Measurements from ENCODE around the gene CDC14C.
"Not testable (repeated sequence)": the region's sequence is repeated elsewhere in the genome, so short reads cannot be mapped to it uniquely, and the experiment has no call there.

CDC14C gene

DNA sequence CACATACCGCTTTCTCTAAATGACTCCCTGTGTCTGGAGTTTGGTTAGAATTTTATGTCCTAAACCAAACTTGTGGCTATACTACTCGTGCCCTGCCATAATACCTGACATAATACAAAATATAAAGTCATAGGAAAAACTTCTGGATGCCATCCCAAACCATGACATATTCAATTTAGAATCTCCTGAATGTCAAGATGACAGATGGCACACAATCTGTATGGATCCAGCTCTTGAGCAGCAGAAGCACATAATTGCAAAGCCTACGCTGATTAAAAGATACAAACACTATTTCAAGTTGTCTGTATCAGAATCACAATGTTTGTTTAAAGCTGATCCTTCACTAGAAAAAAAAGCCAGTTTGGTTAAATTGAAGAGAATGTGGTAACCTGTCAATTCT, 22.4 kb upstream of the CDC14C start:
- no peak for DNase-seq (ENCODE audit: insufficient read length, low spot score)
- no peak for FAIRE-seq

DNA sequence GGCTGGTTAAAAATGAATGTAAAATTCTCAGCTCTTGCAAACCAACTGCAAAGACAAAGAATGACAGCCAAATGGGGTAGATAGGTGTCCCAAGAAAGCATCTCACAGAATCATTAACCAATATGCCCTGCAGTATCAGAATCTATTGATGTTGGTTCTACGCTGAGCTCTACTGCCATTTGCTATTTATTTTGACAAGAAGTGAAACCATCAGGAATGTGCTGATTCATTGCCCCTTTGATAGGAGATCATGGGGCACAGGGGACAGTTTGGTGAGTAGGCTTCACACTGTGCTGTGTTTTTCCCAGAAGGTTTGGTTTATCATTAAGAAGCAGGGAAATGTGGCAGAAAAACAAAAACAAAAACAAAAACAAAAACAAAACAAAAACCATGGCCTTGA, 19.4 kb upstream of the CDC14C start:
- TF ChIP-seq, protein P1, sequence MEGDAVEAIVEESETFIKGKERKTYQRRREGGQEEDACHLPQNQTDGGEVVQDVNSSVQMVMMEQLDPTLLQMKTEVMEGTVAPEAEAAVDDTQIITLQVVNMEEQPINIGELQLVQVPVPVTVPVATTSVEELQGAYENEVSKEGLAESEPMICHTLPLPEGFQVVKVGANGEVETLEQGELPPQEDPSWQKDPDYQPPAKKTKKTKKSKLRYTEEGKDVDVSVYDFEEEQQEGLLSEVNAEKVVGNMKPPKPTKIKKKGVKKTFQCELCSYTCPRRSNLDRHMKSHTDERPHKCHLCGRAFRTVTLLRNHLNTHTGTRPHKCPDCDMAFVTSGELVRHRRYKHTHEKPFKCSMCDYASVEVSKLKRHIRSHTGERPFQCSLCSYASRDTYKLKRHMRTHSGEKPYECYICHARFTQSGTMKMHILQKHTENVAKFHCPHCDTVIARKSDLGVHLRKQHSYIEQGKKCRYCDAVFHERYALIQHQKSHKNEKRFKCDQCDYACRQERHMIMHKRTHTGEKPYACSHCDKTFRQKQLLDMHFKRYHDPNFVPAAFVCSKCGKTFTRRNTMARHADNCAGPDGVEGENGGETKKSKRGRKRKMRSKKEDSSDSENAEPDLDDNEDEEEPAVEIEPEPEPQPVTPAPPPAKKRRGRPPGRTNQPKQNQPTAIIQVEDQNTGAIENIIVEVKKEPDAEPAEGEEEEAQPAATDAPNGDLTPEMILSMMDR (IDR thresholded peaks at IDR 0.05; ENCODE audit: insufficient read depth, missing control alignments), result no peak
- DNase-seq (ENCODE audit: insufficient read length, low spot score) (no peak), FAIRE-seq (no peak)

More for the DNA sequence above, 22.4 kb upstream of the CDC14C start:
- TF ChIP-seq, protein P1 (IDR thresholded peaks at IDR 0.05; ENCODE audit: insufficient read depth, missing control alignments), result no peak

DNA sequence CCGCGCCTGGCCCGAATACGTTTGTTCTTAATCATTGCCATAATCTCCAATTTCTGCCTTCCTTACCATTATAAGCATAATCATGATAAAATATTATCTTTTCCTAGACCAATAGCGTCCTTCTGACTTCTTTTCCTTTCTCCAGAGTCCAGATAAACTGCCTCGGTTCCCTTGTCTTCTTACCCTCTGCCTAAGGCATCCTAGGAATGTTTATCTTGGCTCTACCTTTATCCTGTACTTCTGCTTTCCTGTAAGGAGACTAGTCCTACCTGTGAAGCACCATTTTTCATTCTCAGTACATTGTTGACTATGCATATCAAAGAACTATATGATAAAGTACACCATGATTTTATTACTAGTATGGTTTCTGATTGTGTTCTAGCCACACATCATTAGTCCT, 18.7 kb upstream of the CDC14C start:
- DNase-seq (ENCODE audit: insufficient read length, low spot score), result not testable (repeated sequence)
- FAIRE-seq, result peak; percentile 58

DNA sequence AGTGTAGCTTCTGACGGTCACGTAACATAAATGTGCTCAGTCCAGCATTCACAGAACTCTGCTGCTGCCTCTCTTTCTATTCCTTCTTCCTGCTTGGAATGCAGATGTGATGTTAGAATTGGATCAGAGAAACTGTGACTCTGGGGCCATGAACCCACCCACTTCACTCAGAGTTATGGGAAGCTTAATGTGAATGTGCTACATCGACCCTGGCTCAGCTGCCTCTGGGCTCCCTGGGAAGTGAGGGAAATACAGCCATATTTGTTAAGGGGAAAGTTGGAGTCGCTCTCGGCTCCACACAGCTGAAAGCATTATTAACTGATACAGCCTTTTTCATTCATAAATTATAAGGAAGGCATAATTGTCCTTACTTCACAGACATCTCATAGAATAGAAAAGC, 14.5 kb upstream of the CDC14C start:
- not testable (repeated sequence) for FAIRE-seq

DNA sequence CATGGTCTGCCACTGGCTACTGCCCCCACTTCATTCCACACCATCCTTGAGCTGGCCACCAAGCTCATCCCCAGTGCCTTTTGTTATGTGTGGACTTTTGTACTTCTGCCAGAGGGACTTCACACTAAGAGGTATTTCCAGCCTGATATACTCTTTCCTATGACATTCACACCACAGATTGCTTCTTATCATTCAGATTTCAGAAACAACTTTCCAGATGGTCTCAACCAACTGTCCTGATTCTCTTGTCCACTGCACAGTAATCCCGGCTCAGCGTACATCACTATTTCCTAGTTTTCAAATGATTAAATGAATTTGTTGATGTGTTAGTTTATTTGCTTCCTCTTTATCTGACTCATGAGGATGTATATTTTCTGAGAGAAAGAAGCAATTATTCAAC, 7.1 kb downstream of the CDC14C start:
- no peak for DNase-seq (ENCODE audit: insufficient read length, low spot score)
- no peak for FAIRE-seq
- TF ChIP-seq, protein P1 (IDR thresholded peaks at IDR 0.05; ENCODE audit: insufficient read depth, missing control alignments), result no peak

More for the DNA sequence above, 14.5 kb upstream of the CDC14C start:
- DNase-seq (ENCODE audit: insufficient read length, low spot score), result not testable (repeated sequence)

DNA sequence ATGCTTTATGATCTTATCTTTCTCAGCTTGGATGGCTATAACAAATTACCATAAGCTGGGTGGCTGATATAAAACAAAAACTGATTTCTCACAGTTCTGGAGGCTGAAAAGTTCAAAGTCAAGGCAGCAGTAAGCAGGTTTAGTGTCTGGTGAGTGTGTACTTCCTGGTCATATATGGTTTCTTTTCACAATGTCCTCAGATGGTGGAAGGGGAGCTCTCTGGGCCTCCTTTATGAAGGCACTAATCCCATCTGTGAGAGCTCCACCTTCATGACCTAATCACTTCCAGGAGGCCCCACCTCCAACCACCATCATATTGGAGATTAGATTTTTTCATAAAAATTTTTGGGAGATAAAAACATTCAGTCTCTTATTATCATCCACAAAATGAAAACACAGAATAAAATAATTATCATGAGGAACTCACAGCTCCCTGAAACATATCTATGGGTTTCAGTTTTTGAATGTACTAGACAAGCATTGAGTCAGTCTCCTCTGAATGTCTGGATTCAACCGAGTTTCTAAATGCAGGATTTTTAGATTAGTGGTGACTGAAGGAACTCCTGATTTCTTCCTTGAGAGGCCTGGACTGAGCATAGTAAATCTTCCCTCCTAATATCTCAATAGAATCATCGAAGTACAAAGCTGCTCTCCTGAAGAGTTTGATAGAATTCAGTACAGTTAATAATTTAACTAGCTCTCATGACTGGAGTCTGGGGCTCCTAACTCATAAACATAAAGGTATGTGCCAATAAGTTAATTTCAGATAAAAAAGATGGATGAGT, 8.0 kb downstream of the CDC14C start:
- no peak for FAIRE-seq
- no peak for DNase-seq (ENCODE audit: insufficient read length, low spot score)
- TF ChIP-seq, protein P1 (IDR thresholded peaks at IDR 0.05; ENCODE audit: insufficient read depth, missing control alignments), result no peak

DNA sequence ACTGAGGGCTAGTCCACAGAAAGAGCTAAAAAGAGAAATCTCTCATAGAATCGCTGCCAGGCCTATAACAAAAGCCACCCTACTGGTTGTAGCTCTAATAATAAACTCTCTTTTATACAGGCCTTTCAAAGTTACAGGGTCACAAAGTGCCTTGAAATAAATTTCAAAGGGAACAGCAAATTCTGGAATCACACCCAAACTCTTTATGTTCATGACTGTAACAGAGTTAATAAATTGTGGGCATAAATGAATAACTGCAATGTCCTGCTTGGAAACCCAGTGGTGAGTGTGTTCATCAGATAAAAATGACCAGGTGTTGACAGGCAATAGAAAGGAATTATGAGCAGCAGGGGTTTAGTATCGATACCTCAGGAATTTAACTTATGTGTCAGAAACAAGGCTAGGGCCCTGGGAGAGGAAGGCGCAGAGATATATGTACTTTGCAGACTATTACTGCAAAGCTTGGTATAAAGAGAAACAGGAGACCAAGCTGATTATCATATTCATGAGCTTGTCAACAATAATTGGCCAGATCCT, 9.3 kb downstream of the CDC14C start:
- no peak for FAIRE-seq
- TF ChIP-seq, protein P1 (IDR thresholded peaks at IDR 0.05; ENCODE audit: insufficient read depth, missing control alignments), result no peak
- no peak for DNase-seq (ENCODE audit: insufficient read length, low spot score)

DNA sequence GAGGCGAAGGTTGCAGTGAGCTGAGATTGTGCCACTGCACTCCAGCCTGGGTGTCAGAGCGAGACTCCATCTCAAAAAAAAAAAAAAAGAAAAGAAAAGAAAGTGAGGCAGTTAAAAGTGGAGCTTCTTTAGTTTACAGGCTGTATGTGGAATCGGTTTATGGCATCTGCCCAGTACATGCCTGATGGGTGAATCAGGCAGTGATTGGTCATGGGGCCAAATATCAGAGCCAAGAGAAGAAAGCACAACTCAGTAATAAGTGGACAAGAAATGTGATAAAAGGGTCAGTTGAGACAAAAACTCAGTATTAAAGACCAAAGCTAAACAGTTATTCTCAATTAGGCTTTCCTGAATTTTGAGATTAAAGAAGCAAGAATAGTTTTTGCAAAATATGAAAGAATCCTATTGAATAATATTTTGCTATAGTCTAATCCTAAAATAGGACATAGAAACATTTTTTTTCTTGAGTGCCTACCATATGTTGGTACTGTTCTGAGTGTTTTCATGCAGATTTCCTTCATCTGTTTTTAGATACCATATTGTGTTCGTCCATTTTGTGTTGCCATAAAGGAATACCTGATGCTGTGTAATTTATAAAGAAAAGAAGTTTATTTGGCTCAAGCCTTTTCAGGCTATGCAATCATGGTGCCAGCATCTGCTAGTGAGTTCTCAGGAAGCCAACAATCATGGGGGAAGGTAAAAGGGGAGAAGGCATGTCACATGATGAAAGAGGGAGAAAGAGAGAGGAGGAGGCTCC, 14.4 kb downstream of the CDC14C start:
- FAIRE-seq, result no peak

More for the DNA sequence above, 14.4 kb downstream of the CDC14C start:
- no peak for DNase-seq (ENCODE audit: insufficient read length, low spot score)
- TF ChIP-seq, protein P1 (IDR thresholded peaks at IDR 0.05; ENCODE audit: insufficient read depth, missing control alignments), result no peak
